Measurements from ENCODE around the gene SPSB4. TPM values are rescaled to one million over a fixed set of nuclear protein-coding genes. Genes with fewer than 3 reads are reported as not detected.

SPSB4 gene
- total and polyA plus RNA-seq, 2 of the 8 experiments (the other 6 are each of a cell fraction or from before 2014, with no cell fraction given): 15.1 to 17.2 TPM

DNA sequence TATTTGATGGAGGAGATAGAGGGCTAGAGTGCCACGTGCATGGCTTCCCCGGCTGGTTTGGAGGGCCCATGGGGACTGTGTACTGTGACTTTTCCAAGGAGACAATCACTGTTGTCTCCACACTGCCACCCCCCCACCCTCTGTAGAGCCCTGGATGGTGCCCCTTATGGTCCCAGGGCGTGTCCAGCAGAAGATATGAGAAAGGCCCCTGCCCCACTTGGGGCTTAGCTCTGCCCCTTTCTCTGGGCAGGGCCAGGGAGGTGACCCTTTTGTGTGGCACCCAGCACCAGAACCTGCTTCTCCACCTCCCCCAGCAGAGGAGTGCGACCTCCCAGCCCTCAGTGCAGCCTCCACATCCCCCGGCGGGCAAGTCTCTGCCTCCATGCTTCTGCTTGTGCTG, 32.1 kb downstream of the SPSB4 start (continued):
- TF ChIP-seq, protein P1, sequence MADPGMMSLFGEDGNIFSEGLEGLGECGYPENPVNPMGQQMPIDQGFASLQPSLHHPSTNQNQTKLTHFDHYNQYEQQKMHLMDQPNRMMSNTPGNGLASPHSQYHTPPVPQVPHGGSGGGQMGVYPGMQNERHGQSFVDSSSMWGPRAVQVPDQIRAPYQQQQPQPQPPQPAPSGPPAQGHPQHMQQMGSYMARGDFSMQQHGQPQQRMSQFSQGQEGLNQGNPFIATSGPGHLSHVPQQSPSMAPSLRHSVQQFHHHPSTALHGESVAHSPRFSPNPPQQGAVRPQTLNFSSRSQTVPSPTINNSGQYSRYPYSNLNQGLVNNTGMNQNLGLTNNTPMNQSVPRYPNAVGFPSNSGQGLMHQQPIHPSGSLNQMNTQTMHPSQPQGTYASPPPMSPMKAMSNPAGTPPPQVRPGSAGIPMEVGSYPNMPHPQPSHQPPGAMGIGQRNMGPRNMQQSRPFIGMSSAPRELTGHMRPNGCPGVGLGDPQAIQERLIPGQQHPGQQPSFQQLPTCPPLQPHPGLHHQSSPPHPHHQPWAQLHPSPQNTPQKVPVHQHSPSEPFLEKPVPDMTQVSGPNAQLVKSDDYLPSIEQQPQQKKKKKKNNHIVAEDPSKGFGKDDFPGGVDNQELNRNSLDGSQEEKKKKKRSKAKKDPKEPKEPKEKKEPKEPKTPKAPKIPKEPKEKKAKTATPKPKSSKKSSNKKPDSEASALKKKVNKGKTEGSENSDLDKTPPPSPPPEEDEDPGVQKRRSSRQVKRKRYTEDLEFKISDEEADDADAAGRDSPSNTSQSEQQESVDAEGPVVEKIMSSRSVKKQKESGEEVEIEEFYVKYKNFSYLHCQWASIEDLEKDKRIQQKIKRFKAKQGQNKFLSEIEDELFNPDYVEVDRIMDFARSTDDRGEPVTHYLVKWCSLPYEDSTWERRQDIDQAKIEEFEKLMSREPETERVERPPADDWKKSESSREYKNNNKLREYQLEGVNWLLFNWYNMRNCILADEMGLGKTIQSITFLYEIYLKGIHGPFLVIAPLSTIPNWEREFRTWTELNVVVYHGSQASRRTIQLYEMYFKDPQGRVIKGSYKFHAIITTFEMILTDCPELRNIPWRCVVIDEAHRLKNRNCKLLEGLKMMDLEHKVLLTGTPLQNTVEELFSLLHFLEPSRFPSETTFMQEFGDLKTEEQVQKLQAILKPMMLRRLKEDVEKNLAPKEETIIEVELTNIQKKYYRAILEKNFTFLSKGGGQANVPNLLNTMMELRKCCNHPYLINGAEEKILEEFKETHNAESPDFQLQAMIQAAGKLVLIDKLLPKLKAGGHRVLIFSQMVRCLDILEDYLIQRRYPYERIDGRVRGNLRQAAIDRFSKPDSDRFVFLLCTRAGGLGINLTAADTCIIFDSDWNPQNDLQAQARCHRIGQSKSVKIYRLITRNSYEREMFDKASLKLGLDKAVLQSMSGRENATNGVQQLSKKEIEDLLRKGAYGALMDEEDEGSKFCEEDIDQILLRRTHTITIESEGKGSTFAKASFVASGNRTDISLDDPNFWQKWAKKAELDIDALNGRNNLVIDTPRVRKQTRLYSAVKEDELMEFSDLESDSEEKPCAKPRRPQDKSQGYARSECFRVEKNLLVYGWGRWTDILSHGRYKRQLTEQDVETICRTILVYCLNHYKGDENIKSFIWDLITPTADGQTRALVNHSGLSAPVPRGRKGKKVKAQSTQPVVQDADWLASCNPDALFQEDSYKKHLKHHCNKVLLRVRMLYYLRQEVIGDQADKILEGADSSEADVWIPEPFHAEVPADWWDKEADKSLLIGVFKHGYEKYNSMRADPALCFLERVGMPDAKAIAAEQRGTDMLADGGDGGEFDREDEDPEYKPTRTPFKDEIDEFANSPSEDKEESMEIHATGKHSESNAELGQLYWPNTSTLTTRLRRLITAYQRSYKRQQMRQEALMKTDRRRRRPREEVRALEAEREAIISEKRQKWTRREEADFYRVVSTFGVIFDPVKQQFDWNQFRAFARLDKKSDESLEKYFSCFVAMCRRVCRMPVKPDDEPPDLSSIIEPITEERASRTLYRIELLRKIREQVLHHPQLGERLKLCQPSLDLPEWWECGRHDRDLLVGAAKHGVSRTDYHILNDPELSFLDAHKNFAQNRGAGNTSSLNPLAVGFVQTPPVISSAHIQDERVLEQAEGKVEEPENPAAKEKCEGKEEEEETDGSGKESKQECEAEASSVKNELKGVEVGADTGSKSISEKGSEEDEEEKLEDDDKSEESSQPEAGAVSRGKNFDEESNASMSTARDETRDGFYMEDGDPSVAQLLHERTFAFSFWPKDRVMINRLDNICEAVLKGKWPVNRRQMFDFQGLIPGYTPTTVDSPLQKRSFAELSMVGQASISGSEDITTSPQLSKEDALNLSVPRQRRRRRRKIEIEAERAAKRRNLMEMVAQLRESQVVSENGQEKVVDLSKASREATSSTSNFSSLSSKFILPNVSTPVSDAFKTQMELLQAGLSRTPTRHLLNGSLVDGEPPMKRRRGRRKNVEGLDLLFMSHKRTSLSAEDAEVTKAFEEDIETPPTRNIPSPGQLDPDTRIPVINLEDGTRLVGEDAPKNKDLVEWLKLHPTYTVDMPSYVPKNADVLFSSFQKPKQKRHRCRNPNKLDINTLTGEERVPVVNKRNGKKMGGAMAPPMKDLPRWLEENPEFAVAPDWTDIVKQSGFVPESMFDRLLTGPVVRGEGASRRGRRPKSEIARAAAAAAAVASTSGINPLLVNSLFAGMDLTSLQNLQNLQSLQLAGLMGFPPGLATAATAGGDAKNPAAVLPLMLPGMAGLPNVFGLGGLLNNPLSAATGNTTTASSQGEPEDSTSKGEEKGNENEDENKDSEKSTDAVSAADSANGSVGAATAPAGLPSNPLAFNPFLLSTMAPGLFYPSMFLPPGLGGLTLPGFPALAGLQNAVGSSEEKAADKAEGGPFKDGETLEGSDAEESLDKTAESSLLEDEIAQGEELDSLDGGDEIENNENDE (IDR thresholded peaks at IDR 0.05; ENCODE audit: insufficient replicate concordance, low read length): no peak
- TF ChIP-seq SRF (IDR thresholded peaks at IDR 0.05; ENCODE audit: low read depth, low read length) (no peak), SIN3A (conservative IDR thresholded peaks at IDR 0.05 in 1 of 2, IDR thresholded peaks at IDR 0.05 in 1 of 2; ENCODE audit: low read depth in 1 of 2, low read length in 2 of 2) (no peak), BCL11A (IDR thresholded peaks at IDR 0.05; ENCODE audit: low read depth in 2 of 2, low read length in 2 of 2) (no peak), ZNF274 (IDR thresholded peaks at IDR 0.05; ENCODE audit: borderline replicate concordance, extremely low read depth, low read length) (no peak), CREB1 (IDR thresholded peaks at IDR 0.05) (no peak), EZH2 (IDR thresholded peaks at IDR 0.05; ENCODE audit: low read depth, low read length, severe bottlenecking) (no peak)

All from H1 (cell line).